Measurements from ENCODE around the gene DCDC1.
A peak's percentile ranks its signal among the peaks of the same experiment; 100 is the strongest.

The DCDC1 gene

DNA sequence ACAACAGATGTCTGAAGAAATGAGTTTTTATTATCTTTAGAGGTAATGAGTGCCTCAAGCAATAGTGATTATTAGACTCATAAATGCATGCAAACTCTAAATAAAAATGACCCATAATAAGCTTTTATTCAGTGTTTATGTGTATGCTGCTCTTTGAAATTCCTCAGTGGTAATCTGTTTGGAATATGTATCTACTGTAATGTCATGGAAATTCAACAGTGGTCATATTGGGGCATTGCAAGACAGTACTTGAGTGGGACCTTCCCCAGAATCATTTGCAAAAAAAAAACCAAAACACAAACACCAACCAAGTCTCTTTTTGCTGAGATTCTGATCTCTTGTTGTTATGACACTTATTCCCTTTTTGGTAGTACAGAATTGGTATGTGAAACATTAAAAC is 35.1 kb upstream of the DCDC1 start:
- Histone ChIP-seq H4K8ac (ENCODE audit: low read depth, low read length) (no peak overlapping the region), H2BK120ac (ENCODE audit: insufficient read depth, low read length, poor library complexity) (no peak overlapping the region), H3K27ac (ENCODE audit: low read depth, low read length) (no peak overlapping the region), H3K36me3 (ENCODE audit: control insufficient read depth in 1 of 2, insufficient read depth in 2 of 2, low read length in 2 of 2) (no peaks in the 10 kb centered on the region), H2BK5ac (ENCODE audit: low read depth, low read length, poor library complexity) (no peak overlapping the region), H3K14ac (ENCODE audit: low read length) (no peak overlapping the region), H3K4ac (ENCODE audit: low read depth, low read length) (no peak overlapping the region), H3K4me2 (ENCODE audit: low read length) (no peak overlapping the region), H3K4me1 (ENCODE audit: control insufficient read depth in 1 of 2, insufficient read depth in 2 of 2, low read length in 2 of 2) (no peaks in the 10 kb centered on the region), H3K23ac (ENCODE audit: low read length) (no peak overlapping the region), H3K79me1 (ENCODE audit: low read length) (no peaks in the 10 kb centered on the region), H3K79me2 (ENCODE audit: control insufficient read depth, insufficient read depth, low read length, poor library complexity) (no peaks in the 10 kb centered on the region), H3K9ac (ENCODE audit: low read length) (no peak overlapping the region), H4K12ac (ENCODE audit: low read depth, low read length) (no peak overlapping the region), H3K4me3 (ENCODE audit: low read depth, low read length) (no peak overlapping the region), H2BK12ac (ENCODE audit: low read length) (no peak overlapping the region), H3K9me3 (ENCODE audit: insufficient read depth, low read depth, low read length) (no peaks in the 10 kb centered on the region), H3K18ac (ENCODE audit: low read length) (no peak overlapping the region), H3K27me3 (ENCODE audit: insufficient read depth, low read length) (no peaks in the 10 kb centered on the region), H2AFZ (ENCODE audit: insufficient read depth, low read length, poor library complexity) (no peak overlapping the region), H2AK5ac (ENCODE audit: low read length) (no peak overlapping the region), H4K91ac (ENCODE audit: low read depth, low read length) (no peak overlapping the region)
- DNase-seq = no peak

DNA sequence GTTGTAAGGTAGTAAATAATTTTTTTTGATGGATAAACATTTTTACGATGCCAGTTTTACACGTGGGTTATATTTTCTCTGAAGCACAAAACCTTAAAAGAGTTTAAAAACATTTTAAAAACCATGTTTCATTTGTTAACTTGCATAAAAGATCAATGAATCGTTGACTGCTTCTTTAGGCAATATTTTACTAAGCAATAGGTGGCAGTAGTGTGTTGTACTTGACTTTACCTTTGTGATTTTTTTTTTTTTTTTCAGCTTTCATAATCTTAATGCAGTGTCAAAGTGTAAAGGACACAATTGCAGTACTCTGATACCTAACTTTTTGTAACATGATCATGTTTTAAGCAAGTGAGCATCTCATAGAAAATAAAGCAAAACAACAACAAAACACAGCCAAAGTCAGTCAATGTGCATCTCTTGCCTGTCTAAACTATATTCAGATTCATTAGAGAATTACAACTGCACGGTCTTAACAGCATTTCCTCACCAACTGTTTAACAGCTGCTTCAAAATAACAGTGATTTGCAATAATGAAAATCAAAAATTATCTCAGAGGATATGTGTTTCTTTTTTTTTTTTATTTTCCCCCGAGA is 27.8 kb upstream of the DCDC1 start:
- no peak overlapping the region for H3K9ac ChIP-seq (ENCODE audit: low read length)
- no peak overlapping the region for H4K12ac ChIP-seq (ENCODE audit: low read depth, low read length)
- H3K4me1 ChIP-seq (ENCODE audit: control insufficient read depth in 1 of 2, insufficient read depth in 2 of 2, low read length in 2 of 2) = no peaks in the 10 kb centered on the region
- no peak overlapping the region for H2AFZ ChIP-seq (ENCODE audit: insufficient read depth, low read length, poor library complexity)
- no peak overlapping the region for H3K14ac ChIP-seq (ENCODE audit: low read length)
- no peak overlapping the region for H3K4me2 ChIP-seq (ENCODE audit: low read length)
- H3K9me3 ChIP-seq (ENCODE audit: insufficient read depth, low read depth, low read length) = no peaks in the 10 kb centered on the region
- H3K79me2 ChIP-seq (ENCODE audit: control insufficient read depth, insufficient read depth, low read length, poor library complexity) = no peaks in the 10 kb centered on the region
- H3K36me3 ChIP-seq (ENCODE audit: control insufficient read depth in 1 of 2, insufficient read depth in 2 of 2, low read length in 2 of 2) = no peaks in the 10 kb centered on the region
- H3K4ac ChIP-seq (ENCODE audit: low read depth, low read length) = no peak overlapping the region
- no peak overlapping the region for H4K8ac ChIP-seq (ENCODE audit: low read depth, low read length)
- H4K91ac ChIP-seq (ENCODE audit: low read depth, low read length) = no peak overlapping the region
- H2BK5ac ChIP-seq (ENCODE audit: low read depth, low read length, poor library complexity) = no peak overlapping the region
- no peaks in the 10 kb centered on the region for H3K79me1 ChIP-seq (ENCODE audit: low read length)
- no peak overlapping the region for H2BK12ac ChIP-seq (ENCODE audit: low read length)
- H3K4me3 ChIP-seq (ENCODE audit: low read depth, low read length) = no peak overlapping the region
- H3K23ac ChIP-seq (ENCODE audit: low read length) = no peak overlapping the region
- no CpG with 5 or more reads among the region's 5 CpGs for WGBS (ENCODE audit: extremely low coverage, insufficient coverage, insufficient read length)
- H3K27me3 ChIP-seq (ENCODE audit: insufficient read depth, low read length) = no peaks in the 10 kb centered on the region
- no peak overlapping the region for H2AK5ac ChIP-seq (ENCODE audit: low read length)
- DNase-seq = peak in 1 of 2 donors; percentile 68
- H3K27ac ChIP-seq (ENCODE audit: low read depth, low read length) = no peak overlapping the region
- no peak overlapping the region for H3K18ac ChIP-seq (ENCODE audit: low read length)
- no peak overlapping the region for H2BK120ac ChIP-seq (ENCODE audit: insufficient read depth, low read length, poor library complexity)

DNA sequence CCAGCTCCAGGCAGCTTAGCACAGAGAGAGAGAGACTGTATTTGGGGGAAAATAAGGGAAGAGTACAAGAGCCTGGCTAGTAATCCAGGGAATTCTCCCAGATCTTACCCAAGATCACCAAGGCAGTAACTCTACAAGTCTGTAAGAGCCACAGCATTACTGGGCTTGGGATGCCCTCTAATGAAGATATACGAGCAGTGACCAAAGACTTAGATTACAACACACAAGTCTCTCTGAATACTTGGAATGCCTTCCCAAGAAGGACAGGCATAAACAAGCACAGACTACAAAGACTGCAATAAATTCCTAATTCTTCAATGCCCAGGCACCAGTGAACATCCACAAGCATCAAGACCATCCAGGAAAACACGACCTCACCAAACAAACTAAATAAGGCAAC is 17.8 kb upstream of the DCDC1 start:
- H3K4me1 ChIP-seq (ENCODE audit: control insufficient read depth in 1 of 2, insufficient read depth in 2 of 2, low read length in 2 of 2) = peaks cover 4 to 5% of the 10 kb centered on the region in 2 experiments
- no peak overlapping the region for H2BK120ac ChIP-seq (ENCODE audit: insufficient read depth, low read length, poor library complexity)
- no peak overlapping the region for H3K4ac ChIP-seq (ENCODE audit: low read depth, low read length)
- peak in 1 of 2 donors; percentile 41 for DNase-seq
- H3K9ac ChIP-seq (ENCODE audit: low read length) = no peak overlapping the region
- H3K27me3 ChIP-seq (ENCODE audit: insufficient read depth, low read length) = no peaks in the 10 kb centered on the region
- no peak overlapping the region for H2BK12ac ChIP-seq (ENCODE audit: low read length)
- peaks cover 1% of the 10 kb centered on the region for H3K79me2 ChIP-seq (ENCODE audit: control insufficient read depth, insufficient read depth, low read length, poor library complexity)
- no peak overlapping the region for H4K91ac ChIP-seq (ENCODE audit: low read depth, low read length)
- WGBS (ENCODE audit: extremely low coverage, insufficient coverage, insufficient read length) = no CpG with 5 or more reads among the region's 2 CpGs
- H3K4me2 ChIP-seq (ENCODE audit: low read length) = no peak overlapping the region
- H3K14ac ChIP-seq (ENCODE audit: low read length) = no peak overlapping the region
- H3K18ac ChIP-seq (ENCODE audit: low read length) = no peak overlapping the region
- no peak overlapping the region for H2AK5ac ChIP-seq (ENCODE audit: low read length)
- no peak overlapping the region for H3K23ac ChIP-seq (ENCODE audit: low read length)
- H3K9me3 ChIP-seq (ENCODE audit: insufficient read depth, low read depth, low read length) = peaks cover 3% of the 10 kb centered on the region
- no peak overlapping the region for H4K8ac ChIP-seq (ENCODE audit: low read depth, low read length)
- H4K12ac ChIP-seq (ENCODE audit: low read depth, low read length) = no peak overlapping the region
- H2BK5ac ChIP-seq (ENCODE audit: low read depth, low read length, poor library complexity) = no peak overlapping the region
- no peak overlapping the region for H3K4me3 ChIP-seq (ENCODE audit: low read depth, low read length)
- no peaks in the 10 kb centered on the region for H3K79me1 ChIP-seq (ENCODE audit: low read length)
- H3K27ac ChIP-seq (ENCODE audit: low read depth, low read length) = no peak overlapping the region
- H3K36me3 ChIP-seq (ENCODE audit: control insufficient read depth in 1 of 2, insufficient read depth in 2 of 2, low read length in 2 of 2) = peaks cover 0 to 2% of the 10 kb centered on the region in 2 experiments
- H2AFZ ChIP-seq (ENCODE audit: insufficient read depth, low read length, poor library complexity) = no peak overlapping the region

DNA sequence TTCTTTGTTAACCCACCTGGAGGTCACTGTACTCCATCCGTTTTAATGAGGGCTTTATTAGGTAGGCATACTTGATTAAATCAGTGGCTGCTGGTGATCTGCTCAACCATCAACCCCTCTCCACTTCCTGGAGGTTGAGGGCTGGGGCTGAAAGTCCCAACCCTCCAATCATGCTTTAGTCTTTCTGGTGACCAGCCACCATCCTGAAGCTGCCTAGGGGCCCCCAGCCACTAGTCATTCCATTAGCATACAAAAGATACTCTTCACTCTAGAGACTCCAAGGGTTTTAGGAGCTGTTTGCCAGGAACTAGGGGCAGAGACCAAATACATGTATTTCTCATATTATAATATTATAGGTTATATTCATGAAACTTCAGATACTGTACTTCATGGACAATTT is 13.6 kb upstream of the DCDC1 start:
- Histone ChIP-seq H3K79me1 (ENCODE audit: low read length) (no peaks in the 10 kb centered on the region), H4K8ac (ENCODE audit: low read depth, low read length) (no peak overlapping the region), H3K4me3 (ENCODE audit: low read depth, low read length) (no peak overlapping the region), H3K14ac (ENCODE audit: low read length) (no peak overlapping the region), H2AK5ac (ENCODE audit: low read length) (no peak overlapping the region), H2BK12ac (ENCODE audit: low read length) (no peak overlapping the region), H3K23ac (ENCODE audit: low read length) (no peak overlapping the region), H4K91ac (ENCODE audit: low read depth, low read length) (no peak overlapping the region), H3K27ac (ENCODE audit: low read depth, low read length) (no peak overlapping the region), H2BK5ac (ENCODE audit: low read depth, low read length, poor library complexity) (no peak overlapping the region), H3K4ac (ENCODE audit: low read depth, low read length) (no peak overlapping the region), H4K12ac (ENCODE audit: low read depth, low read length) (no peak overlapping the region), H3K4me2 (ENCODE audit: low read length) (no peak overlapping the region), H2AFZ (ENCODE audit: insufficient read depth, low read length, poor library complexity) (no peak overlapping the region), H3K79me2 (ENCODE audit: control insufficient read depth, insufficient read depth, low read length, poor library complexity) (peaks cover 1% of the 10 kb centered on the region), H3K18ac (ENCODE audit: low read length) (no peak overlapping the region), H2BK120ac (ENCODE audit: insufficient read depth, low read length, poor library complexity) (no peak overlapping the region), H3K9ac (ENCODE audit: low read length) (no peak overlapping the region), H3K9me3 (ENCODE audit: insufficient read depth, low read depth, low read length) (peaks cover 3% of the 10 kb centered on the region), H3K27me3 (ENCODE audit: insufficient read depth, low read length) (no peaks in the 10 kb centered on the region), H3K4me1 (ENCODE audit: control insufficient read depth in 1 of 2, insufficient read depth in 2 of 2, low read length in 2 of 2) (peaks cover 4 to 5% of the 10 kb centered on the region in 2 experiments), H3K36me3 (ENCODE audit: control insufficient read depth in 1 of 2, insufficient read depth in 2 of 2, low read length in 2 of 2) (peaks cover 0 to 2% of the 10 kb centered on the region in 2 experiments)
- no CpG with 5 or more reads among the region's 1 CpG for WGBS (ENCODE audit: extremely low coverage, insufficient coverage, insufficient read length)
- no peak for DNase-seq

Data from trophoblast cell (in vitro differentiated cells and primary cell).